ENCODE results near the gene CRACR2B. TPM values are rescaled to one million over a fixed set of nuclear protein-coding genes. Genes with fewer than 3 reads are reported as not detected.

The CRACR2B gene
- total RNA-seq, 2 experiments from 2014 or later: 7.7 to 8.1 TPM

GRCh38 chr11:790721-791564 lies 36.8 kb upstream of the CRACR2B start:
- Mint-ChIP-seq H3K36me3 (ENCODE audit: low read depth) (peaks cover 4% of the 10 kb centered on the region), H3K27me3 (no peaks in the 10 kb centered on the region), H3K9me3 (no peaks in the 10 kb centered on the region), H3K27ac (no peak overlapping the region), H3K4me1 (peaks cover 16% of the 10 kb centered on the region), H3K4me3 (no peak overlapping the region)
- no peak for DNase-seq
- ChIA-PET POLR2A (interaction anchor here (1.3 kb wide), 1 partner anchor 14 kb away, joined by 4 read pairs; the partner anchor contains the start of gene GATD1), CTCF (interaction anchor here (0.9 to 1.1 kb wide), 2 partner anchors 12 to 28 kb away, joined by 3 to 4 read pairs; partner anchors contain the start of gene PNPLA2)

- Mint-ChIP-seq H3K36me3 (ENCODE audit: low read depth) (peaks cover 4% of the 10 kb centered on the region), H3K4me1 (peaks cover 22% of the 10 kb centered on the region), H3K4me3 (no peak overlapping the region), H3K9me3 (no peaks in the 10 kb centered on the region), H3K27me3 (no peaks in the 10 kb centered on the region), H3K27ac (no peak overlapping the region)
- ChIA-PET POLR2A (interaction anchor here (1.3 kb wide), 1 partner anchor 15 kb away, joined by 4 read pairs; the partner anchor contains the start of gene GATD1), CTCF (interaction anchor here (0.5 to 1.3 kb wide), 4 partner anchors 11 to 135 kb away, joined by 3 to 4 read pairs (median 3); no protein-coding TSS in a partner anchor)
- DNase-seq: no peak
These were observed 35.8 kb upstream of the CRACR2B start for GRCh38 chr11:791658-792534.

GRCh38 chr11:792535-792821 lies 35.2 kb upstream of the CRACR2B start:
- DNase-seq: no peak
- CTCF ChIA-PET: interaction anchor here (0.6 to 1.3 kb wide), 2 partner anchors 16 to 136 kb away, joined by 3 read pairs; no protein-coding TSS in a partner anchor

DNA sequence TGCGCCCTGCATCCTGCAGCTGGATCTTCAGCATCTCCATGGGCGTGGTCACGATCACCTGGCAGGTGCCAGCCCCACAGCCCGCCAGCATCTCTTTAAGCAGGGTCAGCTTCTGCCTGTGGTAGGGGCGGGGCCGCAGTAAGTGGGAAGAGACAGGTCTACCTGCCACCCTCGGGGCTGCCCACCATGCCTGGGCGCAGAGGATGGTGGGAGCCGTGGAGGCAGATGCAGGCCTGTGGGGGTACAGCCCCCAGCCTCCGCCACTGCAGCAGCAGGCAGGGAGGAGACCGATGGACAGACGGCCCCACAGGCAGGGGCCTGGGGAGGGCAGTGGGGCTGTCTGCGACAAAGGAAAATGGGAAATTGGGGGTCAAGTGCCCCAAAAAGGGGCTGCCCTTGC lies 34.8 kb upstream of the CRACR2B start:
- CTCF ChIA-PET: interaction anchor here (0.6 to 1.3 kb wide), 2 partner anchors 15 to 136 kb away, joined by 3 read pairs; no protein-coding TSS in a partner anchor
- no peaks in the 10 kb centered on the region for H3K9me3 Mint-ChIP-seq
- DNase-seq: no peak
- no peaks in the 10 kb centered on the region for H3K27me3 Mint-ChIP-seq
- POLR2A ChIA-PET: no interaction called here
- H3K27ac Mint-ChIP-seq: no peak overlapping the region
- H3K4me1 Mint-ChIP-seq: peaks cover 25% of the 10 kb centered on the region
- no peak overlapping the region for H3K4me3 Mint-ChIP-seq
- peaks cover 4% of the 10 kb centered on the region for H3K36me3 Mint-ChIP-seq (ENCODE audit: low read depth)

More at GRCh38 chr11:792535-792821, 35.2 kb upstream of the CRACR2B start:
- POLR2A ChIA-PET: no interaction called here
- peaks cover 4% of the 10 kb centered on the region for H3K36me3 Mint-ChIP-seq (ENCODE audit: low read depth)
- H3K27ac Mint-ChIP-seq: no peak overlapping the region
- H3K4me1 Mint-ChIP-seq: peaks cover 27% of the 10 kb centered on the region
- H3K4me3 Mint-ChIP-seq: no peak overlapping the region
- H3K27me3 Mint-ChIP-seq: no peaks in the 10 kb centered on the region
- H3K9me3 Mint-ChIP-seq: no peaks in the 10 kb centered on the region

- ChIA-PET CTCF (interaction anchor here (0.6 to 1.3 kb wide), 2 partner anchors 15 to 222 kb away, joined by 3 read pairs; no protein-coding TSS in a partner anchor), POLR2A (no interaction called here)
- Mint-ChIP-seq H3K4me3 (no peak overlapping the region), H3K9me3 (no peaks in the 10 kb centered on the region), H3K4me1 (peaks cover 25% of the 10 kb centered on the region), H3K36me3 (ENCODE audit: low read depth) (peaks cover 4% of the 10 kb centered on the region), H3K27ac (no peak overlapping the region), H3K27me3 (no peaks in the 10 kb centered on the region)
- no peak for DNase-seq
These were observed 34.2 kb upstream of the CRACR2B start for GRCh38 chr11:793556-793955.

DNA sequence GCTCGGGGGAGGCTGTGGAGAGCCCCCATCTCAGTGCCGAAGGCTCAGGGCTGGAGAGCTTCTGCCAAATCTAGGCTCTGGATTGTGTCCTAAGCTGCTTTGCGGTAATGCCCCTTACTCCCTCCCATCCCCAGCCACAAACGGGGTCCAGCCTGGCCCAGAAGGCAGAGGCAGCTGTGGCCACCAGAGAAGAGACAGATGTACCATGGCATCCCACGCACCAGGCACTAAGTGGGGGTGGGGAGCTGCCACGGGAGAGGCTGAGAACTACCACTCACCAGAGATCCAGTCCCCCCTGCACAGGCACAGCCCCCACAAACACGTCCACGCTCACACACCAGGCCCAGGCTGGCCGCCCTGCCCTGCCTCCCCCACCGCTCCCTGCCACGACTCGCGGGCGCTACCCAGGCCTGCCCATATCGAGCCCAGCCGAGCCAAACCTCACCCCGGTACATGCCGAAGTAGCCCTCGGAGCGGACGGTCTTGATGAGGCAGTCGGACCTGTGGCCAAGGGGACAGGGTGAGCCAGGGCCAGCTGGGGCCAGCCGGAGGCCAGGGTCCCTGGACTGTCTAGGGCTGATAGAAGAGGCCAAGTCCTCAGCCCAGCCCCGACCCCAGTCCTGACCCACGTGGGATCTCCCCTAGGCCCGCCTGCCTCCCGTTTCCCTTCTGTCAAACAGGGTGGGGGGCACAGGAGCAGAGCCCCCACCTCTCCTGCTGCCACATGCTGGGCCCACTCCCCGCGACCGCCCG lies 33.5 kb upstream of the CRACR2B start:
- H3K27ac Mint-ChIP-seq: no peak overlapping the region
- peaks cover 4% of the 10 kb centered on the region for H3K36me3 Mint-ChIP-seq (ENCODE audit: low read depth)
- H3K4me1 Mint-ChIP-seq: peaks cover 23% of the 10 kb centered on the region
- ChIA-PET CTCF (interaction anchor here (0.6 to 0.8 kb wide), 2 partner anchors 10 to 223 kb away, joined by 3 read pairs; no protein-coding TSS in a partner anchor), POLR2A (no interaction called here)
- H3K4me3 Mint-ChIP-seq: no peak overlapping the region
- no peak for DNase-seq
- H3K27me3 Mint-ChIP-seq: no peaks in the 10 kb centered on the region
- no peaks in the 10 kb centered on the region for H3K9me3 Mint-ChIP-seq

- ChIA-PET CTCF (interaction anchor here (0.6 to 1.4 kb wide), 3 partner anchors 11 to 112 kb away, joined by 3 read pairs; no protein-coding TSS in a partner anchor), POLR2A (no interaction called here)
- H3K27ac Mint-ChIP-seq: no peak overlapping the region
- H3K4me3 Mint-ChIP-seq: peak overlapping the region; percentile 84
- H3K9me3 Mint-ChIP-seq: no peaks in the 10 kb centered on the region
- no peaks in the 10 kb centered on the region for H3K27me3 Mint-ChIP-seq
- peaks cover 4% of the 10 kb centered on the region for H3K36me3 Mint-ChIP-seq (ENCODE audit: low read depth)
- DNase-seq: no peak
- H3K4me1 Mint-ChIP-seq: peaks cover 23% of the 10 kb centered on the region
These were observed 32.7 kb upstream of the CRACR2B start for GRCh38 chr11:794766-795633.

DNA sequence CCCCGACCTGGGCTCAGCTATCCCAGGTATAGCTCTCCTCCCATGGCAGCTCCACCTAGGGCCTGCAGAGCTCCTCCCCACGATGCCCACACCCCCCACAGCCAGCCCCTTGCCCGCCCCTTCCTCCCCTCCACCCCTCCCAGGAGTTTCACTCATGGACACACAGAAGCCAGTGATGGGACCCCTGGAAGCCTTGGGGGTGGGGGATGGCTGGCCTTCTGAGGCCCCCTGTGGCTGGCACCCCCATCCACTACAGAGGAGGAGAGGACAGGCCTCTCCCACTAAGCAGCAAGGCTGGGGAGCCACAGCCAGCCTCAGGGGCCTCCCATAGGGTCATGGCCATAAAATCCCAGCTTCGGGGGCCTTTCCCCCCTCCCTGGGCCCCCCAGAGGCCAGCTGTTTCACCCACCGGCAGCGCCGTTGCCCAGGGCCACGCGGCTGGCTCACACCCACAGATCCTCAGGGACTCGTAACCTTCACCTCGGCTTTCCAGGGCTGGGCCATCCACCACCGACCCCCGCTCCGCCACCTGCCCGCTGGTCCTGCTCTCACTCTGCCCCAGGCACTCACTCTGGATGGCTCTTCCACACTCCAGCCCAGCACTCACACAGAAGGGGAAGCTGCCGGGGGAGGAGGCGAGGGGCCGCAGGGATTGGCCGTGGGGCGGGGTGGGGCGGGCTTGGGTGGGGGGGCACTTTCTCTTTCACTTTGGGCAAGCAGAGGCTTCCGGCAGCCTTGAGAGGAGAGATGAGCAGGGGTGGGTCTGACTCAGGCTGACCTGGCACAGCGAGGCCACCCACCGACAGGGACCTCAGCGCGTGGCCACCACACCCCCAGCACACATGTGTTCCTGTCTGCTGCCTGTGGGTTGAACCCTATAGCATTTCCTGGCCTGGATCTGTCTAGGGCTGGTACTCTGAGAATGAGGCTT lies 31.8 kb upstream of the CRACR2B start:
- H3K27ac Mint-ChIP-seq: peak overlapping the region; percentile 80
- peaks cover 4% of the 10 kb centered on the region for H3K36me3 Mint-ChIP-seq (ENCODE audit: low read depth)
- peaks cover 23% of the 10 kb centered on the region for H3K4me1 Mint-ChIP-seq
- ChIA-PET CTCF (interaction anchor here (0.6 to 1.7 kb wide), 4 partner anchors 10 to 111 kb away, joined by 3 to 7 read pairs (median 3); no protein-coding TSS in a partner anchor), POLR2A (interaction anchor here (0.6 kb wide), 2 partner anchors 22 to 479 kb away, joined by 3 to 4 read pairs; no protein-coding TSS in a partner anchor)
- peak; percentile 85 for DNase-seq
- H3K4me3 Mint-ChIP-seq: peak overlapping the region; percentile 84
- H3K27me3 Mint-ChIP-seq: no peaks in the 10 kb centered on the region
- no peaks in the 10 kb centered on the region for H3K9me3 Mint-ChIP-seq

GRCh38 chr11:796565-797295 lies 31.0 kb upstream of the CRACR2B start:
- peak overlapping the region; percentile 80 for H3K27ac Mint-ChIP-seq
- H3K4me1 Mint-ChIP-seq: peaks cover 23% of the 10 kb centered on the region
- no peaks in the 10 kb centered on the region for H3K27me3 Mint-ChIP-seq
- no peak for DNase-seq
- no peaks in the 10 kb centered on the region for H3K9me3 Mint-ChIP-seq
- CTCF ChIA-PET: interaction anchor here (0.6 to 1.7 kb wide), 7 partner anchors 9 to 55 kb away, joined by 3 to 7 read pairs (median 3); partner anchors contain the start of genes CRACR2B and PNPLA2
- H3K4me3 Mint-ChIP-seq: peak overlapping the region; percentile 84
- POLR2A ChIA-PET: interaction anchor here (0.6 kb wide), 3 partner anchors 21 to 184 kb away, joined by 3 to 4 read pairs (median 4); no protein-coding TSS in a partner anchor
- H3K36me3 Mint-ChIP-seq (ENCODE audit: low read depth): peaks cover 3% of the 10 kb centered on the region
